K562 (cell line): Measurements from ENCODE around the gene RRP9. TPM values are rescaled to one million over a fixed set of nuclear protein-coding genes. Genes with fewer than 3 reads are reported as not detected.

Experiments used
- CBFB ChIP-seq: sonication (generic); formaldehyde crosslinking; IDR thresholded peaks from 2 replicates; pipeline ENCODE4 v1.4.0; 2020; ENCODE audit warnings: mild to moderate bottlenecking, missing genetic modification reagents
- CBX8 ChIP-seq: fragments of 200-600 bp; sonication (generic); IDR thresholded peaks from 2 replicates; pipeline ENCODE4 v1.6.1; 2012; ENCODE audit warnings: borderline replicate concordance, mixed run types, low read depth, mild to moderate bottlenecking, moderate library complexity, mixed read lengths, low read length, control low read depth, inconsistent platforms; ENCODE audit not compliant: poor library complexity, severe bottlenecking; ENCODE audit errors: extremely low read depth
- CCNT2 ChIP-seq: IDR thresholded peaks from 2 replicates; pipeline ENCODE4 v1.6.1; 2011; ENCODE audit warnings: borderline replicate concordance, low read depth, mild to moderate bottlenecking, moderate library complexity, mixed read lengths, low read length; ENCODE audit not compliant: insufficient read length; ENCODE audit errors: extremely low read depth
- DDX20 ChIP-seq: fragments of 450-650 bp; IDR thresholded peaks from 2 replicates; pipeline ENCODE4 v1.6.1; 2016; ENCODE audit warnings: missing genetic modification characterization, low read depth, mild to moderate bottlenecking, missing compliant biosample characterization, moderate library complexity
- HDAC1 ChIP-seq, 2 experiments: fragments of 450-650 bp; IDR thresholded peaks; 2 replicates each; pipeline ENCODE4 v1.6.1; 2016 to 2017; ENCODE audit warnings: inconsistent platforms in 1 of 2, mild to moderate bottlenecking in 1 of 2, moderate library complexity in 1 of 2
- HDAC3 ChIP-seq: fragments of 450-650 bp; IDR thresholded peaks from 2 replicates; pipeline ENCODE4 v1.6.1; 2018; ENCODE audit warnings: borderline replicate concordance, mild to moderate bottlenecking, moderate library complexity; ENCODE audit not compliant: partially characterized antibody
- MAFK ChIP-seq: IDR thresholded peaks from 2 replicates; pipeline ENCODE4 v1.6.1; 2011; ENCODE audit warnings: low read length, improper control_type of control experiment
- MYNN ChIP-seq, 2 experiments: sonication (generic); formaldehyde crosslinking in 1 of 2; IDR thresholded peaks; 2 replicates each; pipeline versions ENCODE4 v1.5.0 to v1.6.1; 2016 to 2020; ENCODE audit warnings: antibody characterized with exemption in 1 of 2, missing genetic modification reagents in 1 of 2
- NR4A1 ChIP-seq, 2 experiments: fragments of 250-450 bp in 1 of 2; fragments of 450-650 bp in 1 of 2; sonication (Bioruptor Pico) in 1 of 2; IDR thresholded peaks; 2 replicates each; pipeline versions ENCODE4 v1.4.0 to v1.6.1; 2016 to 2020; ENCODE audit warnings: mild to moderate bottlenecking in 2 of 2, missing compliant biosample characterization in 1 of 2, missing genetic modification characterization in 1 of 2, moderate library complexity in 1 of 2
- SMARCA5 ChIP-seq: fragments of 450-650 bp; IDR thresholded peaks from 2 replicates; pipeline ENCODE4 v1.6.1; 2016
- SMC3 ChIP-seq: conservative IDR thresholded peaks from 2 replicates; pipeline ENCODE4 v1.6.1; 2011; ENCODE audit warnings: low read depth, low read length, improper control_type of control experiment; ENCODE audit not compliant: insufficient read depth
- STAT5A ChIP-seq: IDR thresholded peaks from 2 replicates; pipeline ENCODE4 v1.6.1; 2012; ENCODE audit warnings: low read length, inconsistent platforms, borderline replicate concordance
- ZBTB7A ChIP-seq: IDR thresholded peaks from 2 replicates; pipeline ENCODE4 v1.6.1; 2011; ENCODE audit warnings: low read depth, mild to moderate bottlenecking, low read length, moderate library complexity, borderline replicate concordance; ENCODE audit not compliant: control insufficient read depth
- ZNF143 ChIP-seq: sonication (generic); formaldehyde crosslinking; IDR thresholded peaks from 2 replicates; pipeline ENCODE4 v1.9.0; 2022; ENCODE audit warnings: mild to moderate bottlenecking, missing genetic modification reagents
- polyA plus RNA-seq, 8 experiments: library from polyadenylated mRNA; depleted of rRNA in 4 of 8; stranded (reverse) in 5 of 8; unstranded in 3 of 8; fragments of >200 nt; fragmentation: Nextera tagmentation in 2 of 8; fragmentation: Illumina TruSeq in 1 of 8; extraction: Ambion mirVana in 2 of 8; extraction: Trizol in 1 of 8; gene quantifications; 2 replicates each; pipeline versions ENCODE4 v1.2.1 to v1.2.3, GENCODE V29; 2011 to 2014; ENCODE audit warnings: inconsistent platforms in 1 of 8, missing spikeins in 1 of 8
- total RNA-seq, 7 experiments: library from RNA; depleted of rRNA in 6 of 7; stranded (reverse); fragments of >200 nt in 6 of 7; fragmentation: Illumina TruSeq in 2 of 7; extraction: Trizol in 2 of 7; gene quantifications; 2 replicates each; pipeline versions ENCODE4 v1.2.1 to v1.2.3, GENCODE V29; 2011 to 2021; ENCODE audit warnings: low replicate concordance in 1 of 7
- TF ChIP-seq, protein P1 (sequence below), 2 experiments: fragments of 450-650 bp; formaldehyde crosslinking in 1 of 2; IDR thresholded peaks; 2 replicates each; pipeline versions ENCODE4 v1.4.0 to v1.6.1; 2014 to 2020; ENCODE audit warnings: mild to moderate bottlenecking in 2 of 2, borderline replicate concordance in 1 of 2, low read depth in 1 of 2
- TF ChIP-seq, protein P2 (sequence below): IDR thresholded peaks from 2 replicates; pipeline ENCODE4 v1.6.1; 2011; ENCODE audit warnings: borderline replicate concordance, low read depth, mild to moderate bottlenecking, moderate library complexity, low read length; ENCODE audit not compliant: insufficient read depth, poor library complexity, severe bottlenecking

Gene RRP9
- total and polyA plus RNA-seq, 9 of the 15 experiments (the other 6 are each of a cell fraction or from before 2014, with no cell fraction given) = 5.2 to 67.0 (median 45.9) TPM

DNA sequence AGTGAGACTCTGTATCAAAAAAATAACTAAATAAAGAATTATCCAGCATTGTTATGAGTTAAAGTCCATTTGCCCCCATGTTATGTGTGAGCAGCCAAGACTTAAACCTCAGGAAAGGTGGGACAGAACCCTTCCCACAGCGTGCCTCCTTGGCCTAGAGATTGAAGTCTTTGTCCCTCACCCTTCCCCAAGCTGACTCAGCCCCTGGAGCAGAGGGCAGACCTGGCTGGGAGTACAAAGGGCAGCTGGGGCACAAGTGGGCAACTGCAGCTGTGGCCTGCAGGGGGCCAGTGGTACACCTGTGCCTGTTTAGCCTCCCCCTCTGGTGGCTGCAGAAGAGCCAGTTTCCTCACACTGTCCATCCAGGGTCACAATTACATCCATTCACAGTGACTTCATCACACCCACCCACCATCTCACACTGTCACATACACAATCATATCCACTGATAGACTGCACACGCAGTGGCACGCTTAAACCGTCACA lies 40.7 kb upstream of the RRP9 start (continued):
- TF ChIP-seq, protein P1, sequence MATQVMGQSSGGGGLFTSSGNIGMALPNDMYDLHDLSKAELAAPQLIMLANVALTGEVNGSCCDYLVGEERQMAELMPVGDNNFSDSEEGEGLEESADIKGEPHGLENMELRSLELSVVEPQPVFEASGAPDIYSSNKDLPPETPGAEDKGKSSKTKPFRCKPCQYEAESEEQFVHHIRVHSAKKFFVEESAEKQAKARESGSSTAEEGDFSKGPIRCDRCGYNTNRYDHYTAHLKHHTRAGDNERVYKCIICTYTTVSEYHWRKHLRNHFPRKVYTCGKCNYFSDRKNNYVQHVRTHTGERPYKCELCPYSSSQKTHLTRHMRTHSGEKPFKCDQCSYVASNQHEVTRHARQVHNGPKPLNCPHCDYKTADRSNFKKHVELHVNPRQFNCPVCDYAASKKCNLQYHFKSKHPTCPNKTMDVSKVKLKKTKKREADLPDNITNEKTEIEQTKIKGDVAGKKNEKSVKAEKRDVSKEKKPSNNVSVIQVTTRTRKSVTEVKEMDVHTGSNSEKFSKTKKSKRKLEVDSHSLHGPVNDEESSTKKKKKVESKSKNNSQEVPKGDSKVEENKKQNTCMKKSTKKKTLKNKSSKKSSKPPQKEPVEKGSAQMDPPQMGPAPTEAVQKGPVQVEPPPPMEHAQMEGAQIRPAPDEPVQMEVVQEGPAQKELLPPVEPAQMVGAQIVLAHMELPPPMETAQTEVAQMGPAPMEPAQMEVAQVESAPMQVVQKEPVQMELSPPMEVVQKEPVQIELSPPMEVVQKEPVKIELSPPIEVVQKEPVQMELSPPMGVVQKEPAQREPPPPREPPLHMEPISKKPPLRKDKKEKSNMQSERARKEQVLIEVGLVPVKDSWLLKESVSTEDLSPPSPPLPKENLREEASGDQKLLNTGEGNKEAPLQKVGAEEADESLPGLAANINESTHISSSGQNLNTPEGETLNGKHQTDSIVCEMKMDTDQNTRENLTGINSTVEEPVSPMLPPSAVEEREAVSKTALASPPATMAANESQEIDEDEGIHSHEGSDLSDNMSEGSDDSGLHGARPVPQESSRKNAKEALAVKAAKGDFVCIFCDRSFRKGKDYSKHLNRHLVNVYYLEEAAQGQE (IDR thresholded peaks at IDR 0.05; ENCODE audit: borderline replicate concordance) = 0 out of 2 replicates have a peak, but pooled peaks have one; percentile 6
- TF ChIP-seq, protein P1 (CRISPR knock-in tag; IDR thresholded peaks at IDR 0.05; ENCODE audit: low read depth) = no peak
- TF ChIP-seq HDAC1 (IDR thresholded peaks at IDR 0.05) (peak in 1 of 2 experiments; percentile 71; a peak in 2 of 4 replicates), ZBTB7A (peak; percentile 32; the same call in 1 of the 2 replicates), NR4A1 (CRISPR knock-in tag; IDR thresholded peaks at IDR 0.05) (no peak), NR4A1 (tag; IDR thresholded peaks at IDR 0.05) (no peak), HDAC3 (no peak), STAT5A (no peak), DDX20 (tag) (no peak), CBFB (CRISPR knock-in tag) (0 out of 2 replicates have a peak, but pooled peaks have one; percentile 10), CCNT2 (no peak), MAFK (no peak), SMC3 (0 out of 2 replicates have a peak, but pooled peaks have one; percentile 2), ZNF143 (CRISPR knock-in tag) (no peak), MYNN (IDR thresholded peaks at IDR 0.05) (peak; percentile 59), MYNN (CRISPR knock-in tag; IDR thresholded peaks at IDR 0.05) (no peak), CBX8 (no peak), SMARCA5 (0 out of 2 replicates have a peak, but pooled peaks have one; percentile 30)
- TF ChIP-seq, protein P2, sequence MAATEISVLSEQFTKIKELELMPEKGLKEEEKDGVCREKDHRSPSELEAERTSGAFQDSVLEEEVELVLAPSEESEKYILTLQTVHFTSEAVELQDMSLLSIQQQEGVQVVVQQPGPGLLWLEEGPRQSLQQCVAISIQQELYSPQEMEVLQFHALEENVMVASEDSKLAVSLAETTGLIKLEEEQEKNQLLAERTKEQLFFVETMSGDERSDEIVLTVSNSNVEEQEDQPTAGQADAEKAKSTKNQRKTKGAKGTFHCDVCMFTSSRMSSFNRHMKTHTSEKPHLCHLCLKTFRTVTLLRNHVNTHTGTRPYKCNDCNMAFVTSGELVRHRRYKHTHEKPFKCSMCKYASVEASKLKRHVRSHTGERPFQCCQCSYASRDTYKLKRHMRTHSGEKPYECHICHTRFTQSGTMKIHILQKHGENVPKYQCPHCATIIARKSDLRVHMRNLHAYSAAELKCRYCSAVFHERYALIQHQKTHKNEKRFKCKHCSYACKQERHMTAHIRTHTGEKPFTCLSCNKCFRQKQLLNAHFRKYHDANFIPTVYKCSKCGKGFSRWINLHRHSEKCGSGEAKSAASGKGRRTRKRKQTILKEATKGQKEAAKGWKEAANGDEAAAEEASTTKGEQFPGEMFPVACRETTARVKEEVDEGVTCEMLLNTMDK = peak; percentile 44
